Renal pelvis (tissue), 4 donors: ENCODE data around the gene SDK2. TPM values are rescaled to one million over a fixed set of nuclear protein-coding genes. Genes with fewer than 3 reads are reported as not detected.

Experiments
- DNase-seq: peaks from one replicate; pipeline ENCODE4 v3.0.0-alpha.2; 2013
- polyA plus RNA-seq, 3 donors: library from polyadenylated mRNA; unstranded; fragments of 120-200 nt; gene quantifications; one replicate each; pipeline ENCODE4 v1.2.1, GENCODE V29; 2013; ENCODE audit not compliant: insufficient read length in 3 of 3

SDK2 gene
- polyA plus RNA-seq, 3 donors, result 7.2 to 10.0 (median 9.9) TPM

GRCh38 chr17:73561111-73561510, 83.1 kb downstream of the SDK2 start:
- DNase-seq, result no peak

GRCh38 chr17:73560661-73561060, 83.6 kb downstream of the SDK2 start:
- DNase-seq, result no peak

GRCh38 chr17:73559532-73559931, 84.7 kb downstream of the SDK2 start:
- no peak for DNase-seq

- no peak for DNase-seq
Measured at GRCh38 chr17:73555199-73555960, 88.9 kb downstream of the SDK2 start.

- no peak for DNase-seq
Measured at GRCh38 chr17:73554498-73554897, 89.7 kb downstream of the SDK2 start.

GRCh38 chr17:73553311-73553710, 90.9 kb downstream of the SDK2 start:
- no peak for DNase-seq

- no peak for DNase-seq
Measured at GRCh38 chr17:73552300-73553048, 91.8 kb downstream of the SDK2 start.

GRCh38 chr17:73551759-73552158, 92.5 kb downstream of the SDK2 start:
- no peak for DNase-seq

- no peak for DNase-seq
Measured at GRCh38 chr17:73551144-73551543, 93.1 kb downstream of the SDK2 start.

GRCh38 chr17:73550556-73550955, 93.7 kb downstream of the SDK2 start:
- DNase-seq, result no peak

GRCh38 chr17:73549841-73550430, 94.3 kb downstream of the SDK2 start:
- DNase-seq, result no peak

- no peak for DNase-seq
Measured at GRCh38 chr17:73548620-73549311, 95.5 kb downstream of the SDK2 start.

GRCh38 chr17:73547790-73548189, 96.5 kb downstream of the SDK2 start:
- no peak for DNase-seq

GRCh38 chr17:73546770-73547536, 97.3 kb downstream of the SDK2 start:
- DNase-seq, result no peak

GRCh38 chr17:73546114-73546513, 98.1 kb downstream of the SDK2 start:
- no peak for DNase-seq

GRCh38 chr17:73545109-73546032, 98.9 kb downstream of the SDK2 start:
- no peak for DNase-seq

- no peak for DNase-seq
Measured at GRCh38 chr17:73544333-73544732, 99.9 kb downstream of the SDK2 start.

GRCh38 chr17:73542323-73542722, 101.9 kb downstream of the SDK2 start:
- no peak for DNase-seq

GRCh38 chr17:73541561-73541981, 102.7 kb downstream of the SDK2 start:
- DNase-seq, result no peak

- no peak for DNase-seq
Measured at GRCh38 chr17:73541111-73541510, 103.1 kb downstream of the SDK2 start.
